CD4-positive, alpha-beta T cell treated with Interferon alpha-2 for 1 hour (primary cell): ENCODE measurements around the gene MMP1.

Source experiments
- DNase-seq, 2 donors: peaks; one replicate each; pipeline ENCODE4 v3.0.0-alpha.2; 2020 to 2022

Gene MMP1

GRCh38 chr11:102802341-102802740, 4.4 kb upstream of the MMP1 start:
- DNase-seq: no peak

- no peak for DNase-seq
Measured at GRCh38 chr11:102800767-102801166, 2.8 kb upstream of the MMP1 start.

DNA sequence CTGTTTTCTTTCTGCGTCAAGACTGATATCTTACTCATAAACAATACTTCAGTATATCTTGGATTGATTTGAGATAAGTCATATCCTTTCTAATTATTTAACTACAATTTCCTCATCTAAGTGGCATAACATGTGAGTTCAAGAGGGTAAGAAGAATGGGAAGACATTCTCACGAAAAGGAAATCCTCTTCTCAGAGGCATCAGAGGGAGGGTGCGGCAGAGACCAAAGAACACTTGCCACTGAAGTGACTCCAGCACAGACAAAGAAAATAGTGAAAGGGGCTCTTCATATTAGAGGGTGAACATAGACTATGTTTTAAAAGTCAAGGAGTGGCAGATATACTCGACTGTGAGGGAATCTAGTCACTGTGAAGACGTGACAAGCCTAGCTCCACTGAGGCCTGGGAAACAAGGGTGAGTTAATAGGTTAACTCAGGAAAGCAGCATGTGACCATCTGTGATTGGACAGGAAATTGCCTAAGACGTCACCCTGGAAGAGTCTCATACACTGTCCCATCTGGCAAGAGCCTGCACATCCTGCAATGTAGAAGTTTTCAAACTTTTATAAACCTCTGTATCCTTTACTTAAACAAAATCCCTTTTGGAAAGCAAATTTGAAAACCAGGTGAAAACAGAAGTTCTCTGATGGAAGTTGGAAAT, 1.9 kb upstream of the MMP1 start:
- no peak for DNase-seq

GRCh38 chr11:102794382-102794781, 3.6 kb downstream of the MMP1 start:
- no peak for DNase-seq

DNA sequence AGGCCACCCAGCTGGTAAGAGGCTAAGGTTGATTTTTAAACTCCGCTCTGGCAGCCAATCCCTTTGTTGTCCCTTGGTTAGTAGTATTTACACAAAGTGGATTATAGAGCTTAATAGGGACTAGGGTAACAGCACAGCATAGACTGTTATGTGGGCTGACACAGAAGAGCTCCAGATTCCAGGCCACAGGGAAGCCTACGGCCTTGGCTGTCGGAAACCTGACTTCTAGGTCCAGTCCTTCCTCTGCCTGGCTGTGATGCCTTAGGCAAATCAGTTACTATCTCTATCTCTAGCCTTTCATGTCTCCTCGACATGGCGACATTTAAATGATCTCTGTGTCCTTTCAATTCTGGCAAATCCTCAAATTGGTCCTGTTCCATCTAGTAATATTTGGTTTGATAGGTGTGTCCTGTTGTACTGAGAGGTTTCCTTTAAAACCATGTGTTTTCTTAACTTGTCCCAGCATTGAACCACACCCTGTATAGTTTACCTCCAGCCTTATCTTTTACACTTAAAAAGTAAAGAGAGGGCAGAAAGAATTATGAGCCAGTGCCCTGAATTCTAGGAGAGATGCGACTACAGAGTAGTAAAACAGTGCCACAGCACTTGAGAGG, 4.2 kb downstream of the MMP1 start:
- no peak for DNase-seq

GRCh38 chr11:102792604-102793003, 5.4 kb downstream of the MMP1 start:
- DNase-seq: no peak

DNA sequence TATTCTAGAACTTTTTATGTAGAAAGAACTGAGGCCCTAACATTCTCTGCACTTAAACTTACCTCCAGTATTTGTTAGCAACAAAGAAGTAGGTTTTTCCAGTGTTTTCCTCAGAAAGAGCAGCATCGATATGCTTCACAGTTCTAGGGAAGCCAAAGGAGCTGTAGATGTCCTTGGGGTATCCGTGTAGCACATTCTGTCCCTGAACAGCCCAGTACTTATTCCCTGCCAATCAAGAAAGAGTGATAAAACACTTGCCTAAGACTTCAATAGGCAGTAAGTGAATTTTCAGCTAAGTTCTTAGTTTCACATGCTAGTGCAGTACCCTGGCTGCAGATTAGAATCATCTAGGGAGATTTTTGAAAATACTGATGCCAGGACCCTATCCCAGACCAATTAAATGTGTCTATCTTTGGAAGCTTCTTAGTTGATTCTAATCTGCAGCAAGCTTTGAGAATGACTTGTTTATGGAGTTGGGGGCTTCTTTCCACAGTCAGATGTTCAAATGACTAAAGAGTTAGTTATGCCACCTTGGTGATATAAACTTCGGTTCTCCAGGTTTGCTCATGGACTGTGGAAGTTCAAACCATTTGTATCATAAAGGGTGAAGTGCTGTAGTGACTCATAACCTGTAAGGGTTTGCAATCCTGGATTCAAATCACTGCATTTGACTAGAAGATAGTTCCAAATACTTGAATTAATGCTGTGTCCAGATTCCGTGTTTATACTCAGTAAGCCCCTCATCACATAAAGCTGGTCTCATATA, 6.5 kb downstream of the MMP1 start:
- no peak for DNase-seq

DNA sequence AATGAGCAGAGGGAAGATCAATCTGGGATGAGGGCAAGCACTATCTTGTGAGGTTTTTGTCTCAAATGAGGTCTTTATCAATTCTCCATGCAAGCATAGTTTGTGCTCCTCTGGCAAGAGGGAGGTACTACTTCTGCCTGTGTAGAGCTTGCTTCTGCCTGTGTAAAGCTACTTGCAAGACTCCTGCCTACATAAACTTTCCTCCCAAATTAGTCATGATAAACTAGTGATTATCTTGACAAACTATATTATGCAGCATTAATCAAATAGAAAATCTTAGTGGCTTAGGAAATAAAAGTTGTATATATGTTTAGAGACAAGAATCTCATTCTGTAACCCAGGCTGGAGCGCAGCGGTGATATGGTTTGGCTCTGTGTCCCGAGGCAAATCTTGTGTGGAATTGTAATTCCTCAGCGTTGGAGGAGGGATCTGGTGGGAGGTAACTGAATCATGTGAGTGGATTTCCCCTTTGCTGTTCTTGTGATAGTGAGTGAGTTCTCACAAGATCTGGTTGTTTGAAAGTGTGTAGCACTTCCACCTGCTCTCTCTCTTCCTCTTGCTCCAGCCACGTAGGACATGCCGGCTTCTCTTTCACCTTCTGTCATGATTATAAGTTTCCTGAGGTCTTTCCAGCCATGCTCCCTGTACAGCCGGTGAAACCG, 9.5 kb downstream of the MMP1 start:
- DNase-seq: no peak

DNA sequence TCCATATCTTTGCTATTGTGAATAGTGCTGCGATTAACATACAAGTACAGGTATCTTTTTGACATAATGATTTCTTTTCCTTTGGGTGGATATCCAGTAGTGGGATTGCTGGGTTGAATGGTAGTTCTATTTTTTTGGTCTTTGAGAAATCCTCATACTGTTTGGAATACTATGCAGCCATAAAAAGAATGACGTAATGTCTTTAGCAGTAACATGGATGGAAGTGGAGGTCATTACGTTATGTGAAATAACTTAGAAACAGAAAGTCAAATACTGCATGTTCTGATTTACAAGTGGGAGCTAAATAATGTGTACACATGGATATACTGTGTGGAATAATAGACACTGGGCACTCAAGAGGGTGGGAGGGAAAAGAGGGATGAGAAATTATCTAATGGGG, 13.6 kb downstream of the MMP1 start:
- DNase-seq: no peak

- DNase-seq: no peak
Measured at GRCh38 chr11:102783720-102784119, 14.2 kb downstream of the MMP1 start.

DNA sequence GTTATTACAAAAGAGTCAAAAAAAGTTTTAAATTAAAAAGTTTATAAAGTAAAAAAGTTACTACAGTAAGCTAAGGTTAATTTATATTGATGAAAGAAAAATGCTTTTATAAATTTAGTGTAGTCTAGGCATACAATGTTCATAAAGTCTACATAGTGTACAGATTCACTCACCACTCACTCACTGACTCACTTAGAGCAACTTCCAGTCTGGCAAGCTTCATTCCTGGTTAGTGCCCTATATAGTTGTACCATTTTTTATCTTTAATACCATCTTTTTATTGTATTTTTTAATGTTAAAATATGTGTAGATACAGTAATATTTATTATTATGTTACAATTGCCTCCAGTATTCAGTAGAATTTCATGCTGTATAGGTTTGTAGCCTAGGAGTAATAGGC, 14.9 kb downstream of the MMP1 start:
- DNase-seq: no peak

- DNase-seq: no peak
Measured at GRCh38 chr11:102781676-102782075, 16.3 kb downstream of the MMP1 start.

DNA sequence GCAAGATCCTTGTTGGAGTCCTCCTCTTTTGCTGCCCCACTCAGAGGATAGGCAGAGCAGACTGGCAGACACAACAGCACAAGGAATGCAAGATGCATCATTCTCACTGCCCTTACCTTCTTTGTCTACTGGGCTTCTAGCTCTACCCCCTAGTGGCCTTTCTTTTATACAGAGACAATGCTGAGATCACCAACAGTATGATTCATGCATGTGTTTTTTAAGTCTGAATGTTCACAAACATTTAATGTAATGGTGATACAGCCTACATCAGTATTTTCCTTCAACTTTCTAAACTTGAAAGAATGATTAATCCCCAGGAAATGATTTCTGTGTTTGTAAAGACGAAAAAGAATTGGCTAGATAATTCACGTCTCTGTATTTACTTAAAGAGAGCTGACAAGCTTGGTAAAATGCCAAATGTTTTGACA, 17.5 kb downstream of the MMP1 start, which contains the start of gene MMP10:
MMP10 (minus strand) TSS at position 138 of the 428 bp plus-strand sequence; CDS start at position 101, 37 bp downstream.
- DNase-seq: no peak

GRCh38 chr11:102776454-102776853, 21.5 kb downstream of the MMP1 start:
- no peak for DNase-seq

DNA sequence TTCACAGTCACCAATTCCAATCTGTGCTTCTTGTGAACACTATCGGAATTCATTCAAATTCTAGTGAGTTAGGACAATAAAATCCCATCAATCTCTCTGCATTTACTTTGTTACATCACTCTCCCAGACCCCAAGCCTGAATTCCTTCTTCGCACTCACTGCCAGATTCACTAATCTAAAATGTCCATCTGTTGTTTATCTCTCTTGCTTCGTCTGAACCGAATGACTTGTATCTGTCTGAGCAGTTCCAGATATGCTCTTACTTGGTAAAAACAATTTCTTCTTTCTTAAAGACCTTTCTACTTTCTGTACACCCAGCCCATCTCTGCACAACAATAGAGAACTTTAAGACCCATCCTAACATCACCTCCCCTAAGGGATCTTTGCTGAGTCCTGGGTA, 24.6 kb downstream of the MMP1 start:
- DNase-seq: no peak

GRCh38 chr11:102771351-102771750, 26.6 kb downstream of the MMP1 start:
- DNase-seq: no peak

GRCh38 chr11:102770191-102770590, 27.8 kb downstream of the MMP1 start:
- DNase-seq: no peak

- DNase-seq: no peak
Measured at GRCh38 chr11:102767800-102768199, 30.2 kb downstream of the MMP1 start.

DNA sequence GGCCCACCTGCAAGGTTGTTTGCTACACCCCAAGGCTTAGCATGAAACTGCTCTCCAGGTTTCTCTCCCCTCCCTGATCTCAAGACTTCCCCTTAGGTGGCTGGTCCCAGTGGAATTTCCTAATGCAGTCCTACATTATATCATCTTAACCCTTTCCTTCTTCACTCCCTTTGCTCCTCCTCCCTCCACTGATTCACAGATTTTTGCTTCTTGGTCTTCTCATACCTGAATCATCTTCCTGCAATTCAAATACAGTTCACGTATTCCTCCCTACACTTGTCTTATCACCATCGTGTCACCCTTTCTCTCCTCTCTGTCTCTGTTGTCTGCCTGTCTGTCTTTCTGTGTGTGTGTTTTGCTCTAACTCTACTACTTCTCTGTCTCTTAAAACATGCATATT, 34.5 kb downstream of the MMP1 start:
- no peak for DNase-seq

DNA sequence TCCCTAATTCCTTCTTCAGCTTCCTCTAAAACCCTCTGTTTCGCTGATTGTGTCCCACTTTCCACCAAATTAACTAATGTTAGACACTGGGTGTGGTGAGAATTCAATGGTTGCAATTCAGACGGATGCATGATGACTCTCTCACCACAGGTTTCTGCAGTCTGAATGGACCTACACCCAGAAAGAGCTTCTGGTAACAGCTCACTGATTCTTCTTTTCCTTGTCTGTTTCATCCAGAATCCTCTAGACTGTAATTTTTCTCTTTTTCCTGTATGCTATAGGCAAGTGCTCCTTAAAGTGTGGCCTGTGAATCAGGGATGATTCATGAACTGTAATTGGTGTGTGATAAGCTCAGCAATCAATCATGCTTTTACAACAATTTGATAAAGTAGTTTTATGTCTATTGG, 35.6 kb downstream of the MMP1 start:
- no peak for DNase-seq

- no peak for DNase-seq
Measured at GRCh38 chr11:102761646-102762238, 36.2 kb downstream of the MMP1 start.

- DNase-seq: no peak
Measured at GRCh38 chr11:102760344-102761035, 37.5 kb downstream of the MMP1 start.
